ENCODE data around the gene ABCB8. TPM values are rescaled to one million over a fixed set of nuclear protein-coding genes. Genes with fewer than 3 reads are reported as not detected.

ABCB8 gene
- total and polyA plus RNA-seq, 9 of the 15 experiments (the other 6 are each of a cell fraction or from before 2014, with no cell fraction given) = 7.6 to 106 (median 36.3) TPM

DNA sequence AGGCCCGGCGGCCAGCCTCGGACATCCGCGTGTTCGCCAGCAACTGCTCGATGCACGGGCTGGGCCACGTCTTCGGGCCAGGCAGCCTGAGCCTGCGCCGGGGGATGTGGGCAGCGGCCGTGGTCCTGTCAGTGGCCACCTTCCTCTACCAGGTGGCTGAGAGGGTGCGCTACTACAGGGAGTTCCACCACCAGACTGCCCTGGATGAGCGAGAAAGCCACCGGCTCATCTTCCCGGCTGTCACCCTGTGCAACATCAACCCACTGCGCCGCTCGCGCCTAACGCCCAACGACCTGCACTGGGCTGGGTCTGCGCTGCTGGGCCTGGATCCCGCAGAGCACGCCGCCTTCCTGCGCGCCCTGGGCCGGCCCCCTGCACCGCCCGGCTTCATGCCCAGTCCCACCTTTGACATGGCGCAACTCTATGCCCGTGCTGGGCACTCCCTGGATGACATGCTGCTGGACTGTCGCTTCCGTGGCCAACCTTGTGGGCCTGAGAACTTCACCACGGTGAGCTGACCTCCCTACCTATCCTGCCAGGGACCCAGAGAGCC lies 20.7 kb downstream of the ABCB8 start:
- WGBS (ENCODE audit: insufficient coverage, low coverage, missing lambda C conversion rate) = 74% methylated on average over 38 of the region's 38 CpGs
- H2AFZ ChIP-seq (ENCODE audit: low read depth, low read length) = no peak overlapping the region
- intact Hi-C loops (cut with micrococcal nuclease) (no loop called here), in situ Hi-C loops (cut with MboI) (no loop called here)
- H3K9me1 ChIP-seq (ENCODE audit: control insufficient read depth, insufficient read depth, low read length) = no peaks in the 10 kb centered on the region
- H3K36me3 ChIP-seq (ENCODE audit: control insufficient read depth, insufficient read depth, low read length) = peaks cover 16% of the 10 kb centered on the region
- peak overlapping the region in 1 of 2 experiments; percentile 65; a peak in 2 of 4 replicates for H3K9ac ChIP-seq (ENCODE audit: insufficient read depth in 1 of 2, low read depth in 2 of 2, low read length in 2 of 2)
- DNase-seq (ENCODE audit: extremely low read depth in 1 of 4, low spot score in 3 of 4) (peak in 2 of 4 experiments; percentile 16 to 29), ATAC-seq (no peak), FAIRE-seq (no peak)
- no peak for TF ChIP-seq ZNF175 (CRISPR knock-in tag; IDR thresholded peaks at IDR 0.05; ENCODE audit: low read depth)
- TF ChIP-seq, protein P1, sequence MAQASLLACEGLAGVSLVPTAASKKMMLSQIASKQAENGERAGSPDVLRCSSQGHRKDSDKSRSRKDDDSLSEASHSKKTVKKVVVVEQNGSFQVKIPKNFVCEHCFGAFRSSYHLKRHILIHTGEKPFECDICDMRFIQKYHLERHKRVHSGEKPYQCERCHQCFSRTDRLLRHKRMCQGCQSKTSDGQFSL (CRISPR knock-in tag; IDR thresholded peaks at IDR 0.05) = peak; percentile 53; the same call in 1 of the 2 replicates
- TF ChIP-seq, protein P1 (tag; IDR thresholded peaks at IDR 0.05) = no peak
- TF ChIP-seq, protein P2, sequence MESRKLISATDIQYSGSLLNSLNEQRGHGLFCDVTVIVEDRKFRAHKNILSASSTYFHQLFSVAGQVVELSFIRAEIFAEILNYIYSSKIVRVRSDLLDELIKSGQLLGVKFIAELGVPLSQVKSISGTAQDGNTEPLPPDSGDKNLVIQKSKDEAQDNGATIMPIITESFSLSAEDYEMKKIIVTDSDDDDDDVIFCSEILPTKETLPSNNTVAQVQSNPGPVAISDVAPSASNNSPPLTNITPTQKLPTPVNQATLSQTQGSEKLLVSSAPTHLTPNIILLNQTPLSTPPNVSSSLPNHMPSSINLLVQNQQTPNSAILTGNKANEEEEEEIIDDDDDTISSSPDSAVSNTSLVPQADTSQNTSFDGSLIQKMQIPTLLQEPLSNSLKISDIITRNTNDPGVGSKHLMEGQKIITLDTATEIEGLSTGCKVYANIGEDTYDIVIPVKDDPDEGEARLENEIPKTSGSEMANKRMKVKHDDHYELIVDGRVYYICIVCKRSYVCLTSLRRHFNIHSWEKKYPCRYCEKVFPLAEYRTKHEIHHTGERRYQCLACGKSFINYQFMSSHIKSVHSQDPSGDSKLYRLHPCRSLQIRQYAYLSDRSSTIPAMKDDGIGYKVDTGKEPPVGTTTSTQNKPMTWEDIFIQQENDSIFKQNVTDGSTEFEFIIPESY (CRISPR knock-in tag; IDR thresholded peaks at IDR 0.05) = peak; percentile 97
- TF ChIP-seq POLR2G (IDR thresholded peaks at IDR 0.05; ENCODE audit: low read depth, low read length) = peak; percentile 60
- H3K9me3 ChIP-seq (replicated peaks; ENCODE audit: control insufficient read depth, insufficient read depth, low read depth, low read length) = no peaks in the 10 kb centered on the region
- no TSS peak for BruUV-seq (replicated peaks)
- POLR2A ChIA-PET = interaction anchor here (0.7 to 3.1 kb wide), 3 partner anchors 10 to 45 kb away, joined by 4 to 23 read pairs (median 4); no protein-coding TSS in a partner anchor
- H3K4me2 ChIP-seq (ENCODE audit: insufficient read depth, low read length) = no peak overlapping the region
- CTCF ChIA-PET (ENCODE audit: low intra/inter-chr PET ratio) = no interaction called here
- no peaks in the 10 kb centered on the region for H3K27me3 ChIP-seq (ENCODE audit: control insufficient read depth in 2 of 2, insufficient read depth in 2 of 2, low read length in 2 of 2)
- no peak overlapping the region for H3K27ac ChIP-seq (ENCODE audit: extremely low read depth, low read depth, low read length)
- no peak overlapping the region for H3K4me3 ChIP-seq
- peaks cover 7 to 63% of the 10 kb centered on the region in 2 experiments; a peak in 3 of 5 replicates for H3K4me1 ChIP-seq (replicated peaks in 1 of 2; ENCODE audit: control insufficient read depth in 2 of 2, insufficient read depth in 2 of 2, low read length in 2 of 2)
- no peaks in the 10 kb centered on the region for H3K79me2 ChIP-seq (ENCODE audit: control insufficient read depth, insufficient read depth, low read length)
- H4K20me1 ChIP-seq (replicated peaks; ENCODE audit: control insufficient read depth, insufficient read depth, low read length) = no peaks in the 10 kb centered on the region; the same call in 1 of the 2 replicates

Measured in K562 (cell line).